SK-N-SH treated with all-trans-retinoic acid at 6 μM for 48 hours (cell line): Measurements from ENCODE around the gene PCDHGB2.
"Not testable (repeated sequence)": the region's sequence is repeated elsewhere in the genome, so short reads cannot be mapped to it uniquely, and the experiment has no call there.

Source experiments
- ATAC-seq: fragments of 200-7000 bp; cut with Tn5 transposase; 3 replicates; pipeline ENCODE4 v1.9.1; 2020; ENCODE audit warnings: mild to moderate bottlenecking, moderate library complexity
- ARNTL ChIP-seq: fragments of 450-650 bp; formaldehyde crosslinking; IDR thresholded peaks from 2 replicates; pipeline ENCODE4 v1.5.0; 2020; ENCODE audit warnings: low read depth, mild to moderate bottlenecking, moderate library complexity, borderline replicate concordance
- ESRRG ChIP-seq: fragments of 250-450 bp; sonication (Bioruptor Pico); IDR thresholded peaks from 2 replicates; pipeline ENCODE4 v1.6.1; 2021; ENCODE audit warnings: mild to moderate bottlenecking
- GLIS3 ChIP-seq: fragments of 250-450 bp; sonication (Bioruptor Pico); IDR thresholded peaks from 2 replicates; pipeline ENCODE4 v1.5.0; 2020; ENCODE audit warnings: mild to moderate bottlenecking, moderate library complexity
- ISL1 ChIP-seq: fragments of 250-450 bp; sonication (Bioruptor Pico); IDR thresholded peaks from 2 replicates; pipeline ENCODE4 v2.1.2; 2022; ENCODE audit warnings: mild to moderate bottlenecking, moderate library complexity
- OSR1 ChIP-seq: fragments of 250-450 bp; sonication (Bioruptor Pico); IDR thresholded peaks from 2 replicates; pipeline ENCODE4 v1.8.0; 2022; ENCODE audit warnings: moderate library complexity, mild to moderate bottlenecking, inconsistent platforms
- PPARA ChIP-seq: fragments of 250-450 bp; sonication (Bioruptor Pico); IDR thresholded peaks from 2 replicates; pipeline ENCODE4 v1.5.0; 2020; ENCODE audit warnings: mild to moderate bottlenecking, borderline replicate concordance
- RARB ChIP-seq: fragments of 250-450 bp; sonication (Bioruptor Pico); IDR thresholded peaks from 2 replicates; pipeline ENCODE4 v1.8.0; 2021; ENCODE audit warnings: mild to moderate bottlenecking, moderate library complexity
- SNAI2 ChIP-seq: fragments of 250-450 bp; sonication (Bioruptor Pico); IDR thresholded peaks from 2 replicates; pipeline ENCODE4 v1.5.0; 2020; ENCODE audit warnings: mild to moderate bottlenecking, moderate library complexity
- TCF4 ChIP-seq: fragments of 250-450 bp; sonication (Bioruptor Pico); IDR thresholded peaks from 2 replicates; pipeline ENCODE4 v1.8.0; 2021; ENCODE audit warnings: mild to moderate bottlenecking, moderate library complexity, borderline replicate concordance
- ZC3H10 ChIP-seq: fragments of 250-450 bp; sonication (Bioruptor Pico); IDR thresholded peaks from 2 replicates; pipeline ENCODE4 v1.5.1; 2021; ENCODE audit warnings: mild to moderate bottlenecking, moderate library complexity
- ZFP3 ChIP-seq: fragments of 250-450 bp; sonication (Bioruptor Pico); IDR thresholded peaks from 2 replicates; pipeline ENCODE4 v1.5.0; 2020; ENCODE audit warnings: mild to moderate bottlenecking, moderate library complexity
- ZFP30 ChIP-seq: fragments of 450-650 bp; formaldehyde crosslinking; IDR thresholded peaks from 2 replicates; pipeline ENCODE4 v1.5.0; 2022; ENCODE audit warnings: mild to moderate bottlenecking, moderate library complexity
- ZNF565 ChIP-seq: fragments of 450-650 bp; formaldehyde crosslinking; conservative IDR thresholded peaks from 2 replicates; pipeline ENCODE4 v1.5.0; 2020; ENCODE audit warnings: low read depth, mild to moderate bottlenecking, moderate library complexity
- ZNF70 ChIP-seq: fragments of 450-650 bp; formaldehyde crosslinking; IDR thresholded peaks from 2 replicates; pipeline ENCODE4 v1.5.0; 2020; ENCODE audit warnings: mild to moderate bottlenecking, moderate library complexity
- ZNF8 ChIP-seq: fragments of 450-650 bp; formaldehyde crosslinking; IDR thresholded peaks from 2 replicates; pipeline ENCODE4 v1.5.0; 2020; ENCODE audit warnings: mild to moderate bottlenecking, moderate library complexity
- TF ChIP-seq, protein P1 (sequence below): fragments of 250-450 bp; sonication (Bioruptor Pico); IDR thresholded peaks from 2 replicates; pipeline ENCODE4 v1.5.1; 2021; ENCODE audit warnings: mild to moderate bottlenecking, moderate library complexity
- TF ChIP-seq, protein P2 (sequence below): fragments of 250-450 bp; sonication (Bioruptor Pico); IDR thresholded peaks from 2 replicates; pipeline ENCODE4 v1.8.0; 2020; ENCODE audit warnings: mild to moderate bottlenecking, moderate library complexity, borderline replicate concordance
- TF ChIP-seq, protein P3 (sequence below): fragments of 250-450 bp; sonication (Bioruptor Pico); IDR thresholded peaks from 2 replicates; pipeline ENCODE4 v1.8.0; 2021; ENCODE audit warnings: low read depth, mild to moderate bottlenecking, moderate library complexity, borderline replicate concordance
- TF ChIP-seq, protein P4 (sequence below): fragments of 250-450 bp; sonication (Bioruptor Pico); IDR thresholded peaks from 2 replicates; pipeline ENCODE4 v1.5.0; 2020; ENCODE audit warnings: mild to moderate bottlenecking, moderate library complexity

PCDHGB2 gene

DNA sequence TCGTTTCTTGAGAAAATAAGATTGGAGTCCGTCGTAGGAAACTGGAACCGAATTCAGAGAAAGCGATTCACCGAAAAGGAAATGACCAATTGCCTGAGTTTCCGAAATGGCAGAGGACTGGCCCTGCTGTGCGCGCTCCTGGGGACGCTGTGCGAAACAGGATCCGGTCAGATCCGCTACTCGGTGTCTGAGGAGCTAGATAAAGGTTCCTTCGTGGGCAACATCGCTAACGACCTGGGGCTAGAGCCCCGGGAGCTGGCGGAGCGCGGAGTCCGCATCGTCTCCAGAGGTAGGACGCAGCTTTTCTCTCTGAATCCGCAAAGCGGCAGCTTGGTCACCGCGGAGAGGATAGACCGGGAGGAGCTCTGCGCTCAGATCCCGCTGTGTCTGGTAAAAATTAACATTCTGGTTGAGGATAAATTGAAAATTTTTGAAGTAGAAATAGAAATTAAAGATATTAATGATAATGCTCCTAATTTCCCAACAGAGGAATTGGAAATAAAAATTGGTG, 15.8 kb upstream of the PCDHGB2 start:
- no peak for ATAC-seq
- TF ChIP-seq, protein P1, sequence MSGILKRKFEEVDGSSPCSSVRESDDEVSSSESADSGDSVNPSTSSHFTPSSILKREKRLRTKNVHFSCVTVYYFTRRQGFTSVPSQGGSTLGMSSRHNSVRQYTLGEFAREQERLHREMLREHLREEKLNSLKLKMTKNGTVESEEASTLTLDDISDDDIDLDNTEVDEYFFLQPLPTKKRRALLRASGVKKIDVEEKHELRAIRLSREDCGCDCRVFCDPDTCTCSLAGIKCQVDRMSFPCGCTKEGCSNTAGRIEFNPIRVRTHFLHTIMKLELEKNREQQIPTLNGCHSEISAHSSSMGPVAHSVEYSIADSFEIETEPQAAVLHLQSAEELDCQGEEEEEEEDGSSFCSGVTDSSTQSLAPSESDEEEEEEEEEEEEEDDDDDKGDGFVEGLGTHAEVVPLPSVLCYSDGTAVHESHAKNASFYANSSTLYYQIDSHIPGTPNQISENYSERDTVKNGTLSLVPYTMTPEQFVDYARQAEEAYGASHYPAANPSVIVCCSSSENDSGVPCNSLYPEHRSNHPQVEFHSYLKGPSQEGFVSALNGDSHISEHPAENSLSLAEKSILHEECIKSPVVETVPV (CRISPR knock-in tag): no peak
- TF ChIP-seq ZFP30 (CRISPR knock-in tag): no peak
- TF ChIP-seq OSR1 (CRISPR knock-in tag): no peak
- TF ChIP-seq ZNF8: no peak
- TF ChIP-seq, protein P2, sequence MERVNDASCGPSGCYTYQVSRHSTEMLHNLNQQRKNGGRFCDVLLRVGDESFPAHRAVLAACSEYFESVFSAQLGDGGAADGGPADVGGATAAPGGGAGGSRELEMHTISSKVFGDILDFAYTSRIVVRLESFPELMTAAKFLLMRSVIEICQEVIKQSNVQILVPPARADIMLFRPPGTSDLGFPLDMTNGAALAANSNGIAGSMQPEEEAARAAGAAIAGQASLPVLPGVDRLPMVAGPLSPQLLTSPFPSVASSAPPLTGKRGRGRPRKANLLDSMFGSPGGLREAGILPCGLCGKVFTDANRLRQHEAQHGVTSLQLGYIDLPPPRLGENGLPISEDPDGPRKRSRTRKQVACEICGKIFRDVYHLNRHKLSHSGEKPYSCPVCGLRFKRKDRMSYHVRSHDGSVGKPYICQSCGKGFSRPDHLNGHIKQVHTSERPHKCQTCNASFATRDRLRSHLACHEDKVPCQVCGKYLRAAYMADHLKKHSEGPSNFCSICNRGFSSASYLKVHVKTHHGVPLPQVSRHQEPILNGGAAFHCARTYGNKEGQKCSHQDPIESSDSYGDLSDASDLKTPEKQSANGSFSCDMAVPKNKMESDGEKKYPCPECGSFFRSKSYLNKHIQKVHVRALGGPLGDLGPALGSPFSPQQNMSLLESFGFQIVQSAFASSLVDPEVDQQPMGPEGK (CRISPR knock-in tag): no peak
- no peak for TF ChIP-seq SNAI2 (CRISPR knock-in tag)
- no peak for TF ChIP-seq TCF4 (CRISPR knock-in tag)
- no peak for TF ChIP-seq ZFP3 (CRISPR knock-in tag)
- TF ChIP-seq ZNF565 (CRISPR knock-in tag): no peak
- TF ChIP-seq, protein P3, sequence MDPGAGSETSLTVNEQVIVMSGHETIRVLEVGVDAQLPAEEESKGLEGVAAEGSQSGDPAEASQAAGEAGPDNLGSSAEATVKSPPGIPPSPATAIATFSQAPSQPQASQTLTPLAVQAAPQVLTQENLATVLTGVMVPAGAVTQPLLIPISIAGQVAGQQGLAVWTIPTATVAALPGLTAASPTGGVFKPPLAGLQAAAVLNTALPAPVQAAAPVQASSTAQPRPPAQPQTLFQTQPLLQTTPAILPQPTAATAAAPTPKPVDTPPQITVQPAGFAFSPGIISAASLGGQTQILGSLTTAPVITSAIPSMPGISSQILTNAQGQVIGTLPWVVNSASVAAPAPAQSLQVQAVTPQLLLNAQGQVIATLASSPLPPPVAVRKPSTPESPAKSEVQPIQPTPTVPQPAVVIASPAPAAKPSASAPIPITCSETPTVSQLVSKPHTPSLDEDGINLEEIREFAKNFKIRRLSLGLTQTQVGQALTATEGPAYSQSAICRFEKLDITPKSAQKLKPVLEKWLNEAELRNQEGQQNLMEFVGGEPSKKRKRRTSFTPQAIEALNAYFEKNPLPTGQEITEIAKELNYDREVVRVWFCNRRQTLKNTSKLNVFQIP: no peak
- TF ChIP-seq, protein P4, sequence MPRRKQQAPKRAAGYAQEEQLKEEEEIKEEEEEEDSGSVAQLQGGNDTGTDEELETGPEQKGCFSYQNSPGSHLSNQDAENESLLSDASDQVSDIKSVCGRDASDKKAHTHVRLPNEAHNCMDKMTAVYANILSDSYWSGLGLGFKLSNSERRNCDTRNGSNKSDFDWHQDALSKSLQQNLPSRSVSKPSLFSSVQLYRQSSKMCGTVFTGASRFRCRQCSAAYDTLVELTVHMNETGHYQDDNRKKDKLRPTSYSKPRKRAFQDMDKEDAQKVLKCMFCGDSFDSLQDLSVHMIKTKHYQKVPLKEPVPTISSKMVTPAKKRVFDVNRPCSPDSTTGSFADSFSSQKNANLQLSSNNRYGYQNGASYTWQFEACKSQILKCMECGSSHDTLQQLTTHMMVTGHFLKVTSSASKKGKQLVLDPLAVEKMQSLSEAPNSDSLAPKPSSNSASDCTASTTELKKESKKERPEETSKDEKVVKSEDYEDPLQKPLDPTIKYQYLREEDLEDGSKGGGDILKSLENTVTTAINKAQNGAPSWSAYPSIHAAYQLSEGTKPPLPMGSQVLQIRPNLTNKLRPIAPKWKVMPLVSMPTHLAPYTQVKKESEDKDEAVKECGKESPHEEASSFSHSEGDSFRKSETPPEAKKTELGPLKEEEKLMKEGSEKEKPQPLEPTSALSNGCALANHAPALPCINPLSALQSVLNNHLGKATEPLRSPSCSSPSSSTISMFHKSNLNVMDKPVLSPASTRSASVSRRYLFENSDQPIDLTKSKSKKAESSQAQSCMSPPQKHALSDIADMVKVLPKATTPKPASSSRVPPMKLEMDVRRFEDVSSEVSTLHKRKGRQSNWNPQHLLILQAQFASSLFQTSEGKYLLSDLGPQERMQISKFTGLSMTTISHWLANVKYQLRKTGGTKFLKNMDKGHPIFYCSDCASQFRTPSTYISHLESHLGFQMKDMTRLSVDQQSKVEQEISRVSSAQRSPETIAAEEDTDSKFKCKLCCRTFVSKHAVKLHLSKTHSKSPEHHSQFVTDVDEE (CRISPR knock-in tag): no peak
- no peak for TF ChIP-seq PPARA
- no peak for TF ChIP-seq ISL1
- TF ChIP-seq RARB: no peak
- no peak for TF ChIP-seq ZNF70 (CRISPR knock-in tag)
- no peak for TF ChIP-seq ZC3H10
- TF ChIP-seq, all 23 proteins: peak for 0

DNA sequence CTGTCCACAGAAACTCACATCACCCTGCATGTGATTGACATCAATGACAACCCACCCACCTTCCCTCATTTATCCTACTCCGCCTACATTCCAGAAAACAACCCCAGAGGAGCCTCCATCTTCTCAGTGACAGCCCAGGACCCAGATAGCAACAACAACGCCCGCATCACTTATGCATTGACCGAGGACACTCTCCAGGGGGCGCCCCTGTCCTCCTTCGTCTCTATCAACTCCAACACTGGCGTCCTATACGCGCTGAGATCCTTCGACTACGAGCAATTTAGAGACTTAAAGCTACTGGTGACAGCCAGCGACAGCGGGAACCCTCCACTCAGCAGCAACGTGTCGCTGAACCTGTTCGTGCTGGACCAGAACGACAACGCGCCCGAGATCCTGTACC, 14.5 kb upstream of the PCDHGB2 start:
- ATAC-seq: no peak
- no peak for TF ChIP-seq ESRRG (CRISPR knock-in tag)
- TF ChIP-seq, protein P2 (CRISPR knock-in tag): no peak
- no peak for TF ChIP-seq ZNF70 (CRISPR knock-in tag)
- no peak for TF ChIP-seq SNAI2 (CRISPR knock-in tag)
- no peak for TF ChIP-seq ARNTL (CRISPR knock-in tag)
- no peak for TF ChIP-seq ZFP3 (CRISPR knock-in tag)
- TF ChIP-seq TCF4 (CRISPR knock-in tag): no peak
- TF ChIP-seq GLIS3 (CRISPR knock-in tag): no peak
- TF ChIP-seq, all 23 proteins: peak for 0

DNA sequence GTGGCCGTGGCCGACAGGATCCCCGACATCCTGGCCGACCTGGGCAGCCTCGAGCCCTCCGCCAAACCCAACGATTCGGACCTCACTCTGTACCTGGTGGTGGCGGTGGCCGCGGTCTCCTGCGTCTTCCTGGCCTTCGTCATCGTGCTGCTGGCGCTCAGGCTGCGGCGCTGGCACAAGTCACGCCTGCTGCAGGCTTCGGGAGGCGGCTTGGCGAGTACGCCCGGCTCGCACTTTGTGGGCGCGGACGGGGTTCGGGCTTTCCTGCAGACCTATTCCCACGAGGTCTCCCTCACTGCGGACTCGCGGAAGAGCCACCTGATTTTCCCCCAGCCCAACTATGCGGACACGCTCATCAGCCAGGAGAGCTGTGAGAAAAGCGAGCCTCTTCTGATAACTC, 13.8 kb upstream of the PCDHGB2 start:
- not testable (repeated sequence) for ATAC-seq
